HepG2 (cell line): Measurements from ENCODE around the gene WDR35. TPM values are rescaled to one million over a fixed set of nuclear protein-coding genes. Genes with fewer than 3 reads are reported as not detected.

Experiments used
- CBX2 ChIP-seq, 2 experiments: fragments of 200-600 bp in 1 of 2; sonication (generic); formaldehyde crosslinking in 1 of 2; IDR thresholded peaks; 2 replicates each; pipeline versions ENCODE4 v1.7.0 to v1.8.1; 2018 to 2022; ENCODE audit warnings: low read depth in 2 of 2, low read length in 1 of 2, mild to moderate bottlenecking in 1 of 2, missing genetic modification reagents in 1 of 2
- FOXM1 ChIP-seq: sonication (generic); formaldehyde crosslinking; IDR thresholded peaks from 2 replicates; pipeline ENCODE4 v1.5.0; 2020; ENCODE audit warnings: missing genetic modification reagents
- HES4 ChIP-seq: sonication (generic); formaldehyde crosslinking; IDR thresholded peaks from 2 replicates; pipeline ENCODE4 v1.9.0; 2021; ENCODE audit warnings: mild to moderate bottlenecking, missing genetic modification reagents, borderline replicate concordance
- ISX ChIP-seq: sonication (generic); formaldehyde crosslinking; conservative IDR thresholded peaks from 2 replicates; pipeline ENCODE4 v1.5.0; 2020; ENCODE audit warnings: missing genetic modification reagents
- JUND ChIP-seq: sonication (generic); formaldehyde crosslinking; IDR thresholded peaks from 2 replicates; pipeline ENCODE4 v1.8.0; 2022; ENCODE audit warnings: mild to moderate bottlenecking, missing genetic modification reagents
- MXD4 ChIP-seq: IDR thresholded peaks from 2 replicates; pipeline ENCODE4 v1.6.1; 2016; ENCODE audit warnings: mild to moderate bottlenecking, missing biosample characterization, missing genetic modification reagents
- REPIN1 ChIP-seq: sonication (generic); formaldehyde crosslinking; IDR thresholded peaks from 2 replicates; pipeline ENCODE4 v1.8.0; 2022; ENCODE audit warnings: missing genetic modification reagents, low read depth, mild to moderate bottlenecking, borderline replicate concordance
- SP1 ChIP-seq, 2 experiments: fragments of 450-650 bp in 1 of 2; sonication (generic) in 1 of 2; formaldehyde crosslinking in 1 of 2; IDR thresholded peaks; 2 replicates each; pipeline versions ENCODE4 v1.4.0 to v1.6.1; 2016 to 2020; ENCODE audit warnings: missing genetic modification reagents in 1 of 2
- YEATS2 ChIP-seq: sonication (generic); formaldehyde crosslinking; IDR thresholded peaks from 2 replicates; pipeline ENCODE4 v1.4.0; 2020; ENCODE audit warnings: missing genetic modification reagents, borderline replicate concordance
- ZC3H4 ChIP-seq: sonication (generic); formaldehyde crosslinking; IDR thresholded peaks from 2 replicates; pipeline ENCODE4 v1.4.0; 2020; ENCODE audit warnings: missing genetic modification reagents, borderline replicate concordance
- ZIK1 ChIP-seq: sonication (generic); formaldehyde crosslinking; IDR thresholded peaks from 2 replicates; pipeline ENCODE4 v1.5.0; 2020; ENCODE audit warnings: mild to moderate bottlenecking, low read depth, missing genetic modification reagents, borderline replicate concordance
- ZNF10 ChIP-seq: sonication (generic); formaldehyde crosslinking; IDR thresholded peaks from 2 replicates; pipeline ENCODE4 v1.4.0; 2020; ENCODE audit warnings: mild to moderate bottlenecking, low read depth, missing genetic modification reagents, borderline replicate concordance
- ZNF253 ChIP-seq: sonication (generic); formaldehyde crosslinking; IDR thresholded peaks from 2 replicates; pipeline ENCODE4 v1.8.0; 2022; ENCODE audit warnings: mild to moderate bottlenecking, missing genetic modification reagents, borderline replicate concordance
- ZNF563 ChIP-seq: sonication (generic); formaldehyde crosslinking; IDR thresholded peaks from 2 replicates; pipeline ENCODE4 v1.8.0; 2022; ENCODE audit warnings: mild to moderate bottlenecking, moderate library complexity, missing genetic modification reagents
- ZNF577 ChIP-seq: sonication (generic); formaldehyde crosslinking; IDR thresholded peaks from 2 replicates; pipeline ENCODE4 v1.4.0; 2020; ENCODE audit warnings: mild to moderate bottlenecking, low read depth, missing genetic modification reagents, borderline replicate concordance
- ZNF678 ChIP-seq: sonication (generic); formaldehyde crosslinking; IDR thresholded peaks from 2 replicates; pipeline ENCODE4 v1.4.0; 2020; ENCODE audit warnings: mild to moderate bottlenecking, missing genetic modification reagents
- ZNF776 ChIP-seq: sonication (generic); formaldehyde crosslinking; IDR thresholded peaks from 2 replicates; pipeline ENCODE4 v1.4.0; 2020; ENCODE audit warnings: mild to moderate bottlenecking, missing genetic modification reagents
- ZNF781 ChIP-seq: sonication (generic); formaldehyde crosslinking; IDR thresholded peaks from 2 replicates; pipeline ENCODE4 v1.5.1; 2020; ENCODE audit warnings: borderline replicate concordance, mild to moderate bottlenecking, missing genetic modification reagents; ENCODE audit errors: not compliant biosample characterization
- ZZZ3 ChIP-seq: sonication (generic); formaldehyde crosslinking; IDR thresholded peaks from 2 replicates; pipeline ENCODE4 v1.4.0; 2020; ENCODE audit warnings: missing genetic modification reagents, mild to moderate bottlenecking, borderline replicate concordance
- polyA plus RNA-seq, 8 experiments: library from polyadenylated mRNA; depleted of rRNA in 3 of 8; stranded (reverse) in 7 of 8; unstranded in 1 of 8; fragments of >200 nt; fragmentation: Illumina TruSeq in 4 of 8; extraction: Trizol in 4 of 8; gene quantifications; 2 replicates each; pipeline versions ENCODE4 v1.2.1 to v1.2.3, GENCODE V29; 2011 to 2016; ENCODE audit warnings: low read depth in 4 of 8, missing spikeins in 1 of 8, mixed read lengths in 1 of 8; ENCODE audit not compliant: insufficient read depth in 1 of 8
- total RNA-seq, 5 experiments: library from RNA; depleted of rRNA; stranded (reverse); fragments of >200 nt; fragmentation: Illumina TruSeq; extraction: Trizol; gene quantifications; 2 replicates each; pipeline ENCODE4 v1.2.3, GENCODE V29; 2016; ENCODE audit warnings: low read depth in 1 of 5
- TF ChIP-seq, protein P1 (sequence below): sonication (generic); formaldehyde crosslinking; IDR thresholded peaks from 2 replicates; pipeline ENCODE4 v1.5.0; 2020; ENCODE audit warnings: missing genetic modification reagents
- TF ChIP-seq, protein P2 (sequence below): sonication (generic); formaldehyde crosslinking; IDR thresholded peaks from 2 replicates; pipeline ENCODE4 v1.4.0; 2020; ENCODE audit warnings: missing genetic modification reagents

Gene WDR35
- total and polyA plus RNA-seq, 2 of the 13 experiments (the other 11 are each of a cell fraction or from before 2014, with no cell fraction given): 11.1 to 19.6 TPM

DNA sequence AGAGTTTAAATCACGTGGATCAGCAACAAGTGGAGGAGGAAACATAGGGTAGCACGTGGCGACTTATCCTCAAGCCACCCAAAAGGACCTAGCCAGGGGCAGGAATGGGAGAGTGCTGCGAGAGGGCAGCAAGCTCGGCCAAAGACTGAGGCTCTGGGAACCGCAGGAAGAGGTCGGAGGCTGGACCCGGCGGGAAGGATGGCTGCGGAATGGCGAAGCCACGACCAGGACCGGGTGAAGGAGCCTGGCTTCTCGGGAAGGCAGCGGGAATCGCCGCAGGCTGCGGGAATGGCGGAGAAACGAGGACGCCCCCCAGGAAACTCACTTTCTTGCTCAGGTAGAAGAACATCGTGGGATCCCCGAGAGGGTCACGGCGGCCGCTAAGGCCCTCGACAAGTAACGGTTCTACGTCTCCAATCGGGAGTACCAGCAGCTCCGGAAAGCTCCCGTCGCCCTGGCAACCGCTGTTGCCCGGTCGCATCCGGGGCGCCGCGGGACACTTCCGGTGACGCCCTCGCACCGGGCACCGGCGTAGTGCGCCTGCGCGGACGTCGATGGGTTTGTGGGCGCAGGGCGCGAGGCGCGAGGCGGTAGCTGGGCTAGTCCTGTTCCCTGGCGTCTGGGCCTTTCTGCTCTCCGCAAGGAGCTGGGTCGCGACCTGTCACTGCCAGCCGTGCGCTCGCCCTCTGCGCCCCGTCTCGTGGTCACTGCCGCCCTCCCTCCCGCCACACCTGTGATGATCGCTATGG, at the start of gene WDR35 (continued):
- TF ChIP-seq ZNF10 (CRISPR knock-in tag) (no peak), ZC3H4 (CRISPR knock-in tag) (no peak; the same call in 1 of the 2 replicates), ZNF781 (CRISPR knock-in tag) (peak; percentile 97), ZNF776 (CRISPR knock-in tag) (peak; percentile 98), FOXM1 (CRISPR knock-in tag) (peak; percentile 44; the same call in 1 of the 2 replicates), ZNF563 (CRISPR knock-in tag) (peak; percentile 95), ZIK1 (CRISPR knock-in tag) (peak; percentile 99), SP1 (IDR thresholded peaks at IDR 0.05) (no peak), SP1 (CRISPR knock-in tag; IDR thresholded peaks at IDR 0.05) (peak; percentile 10; the same call in 1 of the 2 replicates), ZNF678 (no peak), CBX2 (IDR thresholded peaks at IDR 0.05; ENCODE audit: low read depth, low read length) (no peak), CBX2 (CRISPR knock-in tag; IDR thresholded peaks at IDR 0.05; ENCODE audit: low read depth) (peak; percentile 29; the same call in 1 of the 2 replicates), ISX (no peak), YEATS2 (CRISPR knock-in tag) (peak; percentile 76; the same call in 1 of the 2 replicates), ZNF577 (CRISPR knock-in tag) (no peak), ZNF253 (CRISPR knock-in tag) (peak; percentile 92; the same call in 1 of the 2 replicates), MXD4 (CRISPR knock-in tag) (0 out of 2 replicates have a peak, but pooled peaks have one; percentile 86), REPIN1 (CRISPR knock-in tag) (peak; percentile 92), JUND (CRISPR knock-in tag) (peak; percentile 55; the same call in 1 of the 2 replicates), HES4 (CRISPR knock-in tag) (peak; percentile 80; the same call in 1 of the 2 replicates), ZZZ3 (no peak)
- TF ChIP-seq, protein P1, sequence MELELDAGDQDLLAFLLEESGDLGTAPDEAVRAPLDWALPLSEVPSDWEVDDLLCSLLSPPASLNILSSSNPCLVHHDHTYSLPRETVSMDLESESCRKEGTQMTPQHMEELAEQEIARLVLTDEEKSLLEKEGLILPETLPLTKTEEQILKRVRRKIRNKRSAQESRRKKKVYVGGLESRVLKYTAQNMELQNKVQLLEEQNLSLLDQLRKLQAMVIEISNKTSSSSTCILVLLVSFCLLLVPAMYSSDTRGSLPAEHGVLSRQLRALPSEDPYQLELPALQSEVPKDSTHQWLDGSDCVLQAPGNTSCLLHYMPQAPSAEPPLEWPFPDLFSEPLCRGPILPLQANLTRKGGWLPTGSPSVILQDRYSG (CRISPR knock-in tag): peak; percentile 94
- TF ChIP-seq, protein P2, sequence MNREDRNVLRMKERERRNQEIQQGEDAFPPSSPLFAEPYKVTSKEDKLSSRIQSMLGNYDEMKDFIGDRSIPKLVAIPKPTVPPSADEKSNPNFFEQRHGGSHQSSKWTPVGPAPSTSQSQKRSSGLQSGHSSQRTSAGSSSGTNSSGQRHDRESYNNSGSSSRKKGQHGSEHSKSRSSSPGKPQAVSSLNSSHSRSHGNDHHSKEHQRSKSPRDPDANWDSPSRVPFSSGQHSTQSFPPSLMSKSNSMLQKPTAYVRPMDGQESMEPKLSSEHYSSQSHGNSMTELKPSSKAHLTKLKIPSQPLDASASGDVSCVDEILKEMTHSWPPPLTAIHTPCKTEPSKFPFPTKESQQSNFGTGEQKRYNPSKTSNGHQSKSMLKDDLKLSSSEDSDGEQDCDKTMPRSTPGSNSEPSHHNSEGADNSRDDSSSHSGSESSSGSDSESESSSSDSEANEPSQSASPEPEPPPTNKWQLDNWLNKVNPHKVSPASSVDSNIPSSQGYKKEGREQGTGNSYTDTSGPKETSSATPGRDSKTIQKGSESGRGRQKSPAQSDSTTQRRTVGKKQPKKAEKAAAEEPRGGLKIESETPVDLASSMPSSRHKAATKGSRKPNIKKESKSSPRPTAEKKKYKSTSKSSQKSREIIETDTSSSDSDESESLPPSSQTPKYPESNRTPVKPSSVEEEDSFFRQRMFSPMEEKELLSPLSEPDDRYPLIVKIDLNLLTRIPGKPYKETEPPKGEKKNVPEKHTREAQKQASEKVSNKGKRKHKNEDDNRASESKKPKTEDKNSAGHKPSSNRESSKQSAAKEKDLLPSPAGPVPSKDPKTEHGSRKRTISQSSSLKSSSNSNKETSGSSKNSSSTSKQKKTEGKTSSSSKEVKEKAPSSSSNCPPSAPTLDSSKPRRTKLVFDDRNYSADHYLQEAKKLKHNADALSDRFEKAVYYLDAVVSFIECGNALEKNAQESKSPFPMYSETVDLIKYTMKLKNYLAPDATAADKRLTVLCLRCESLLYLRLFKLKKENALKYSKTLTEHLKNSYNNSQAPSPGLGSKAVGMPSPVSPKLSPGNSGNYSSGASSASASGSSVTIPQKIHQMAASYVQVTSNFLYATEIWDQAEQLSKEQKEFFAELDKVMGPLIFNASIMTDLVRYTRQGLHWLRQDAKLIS (CRISPR knock-in tag): no peak
